ENCODE data around the gene ARHGAP26.

ARHGAP26 gene

GRCh38 chr5:143271431-143271830 is 501.3 kb downstream of the ARHGAP26 start:
- in situ Hi-C loops (cut with MboI; ENCODE audit: low pct_unique_long_range_greater_than_20kb, low sequenced_read_pairs, unreplicated experiment), result no loop called here

GRCh38 chr5:143274952-143275351 is 504.8 kb downstream of the ARHGAP26 start:
- TF ChIP-seq CTCF (IDR thresholded peaks at IDR 0.05; ENCODE audit: extremely low read depth, insufficient read depth, missing control alignments), result no peak
- DNase-seq (ENCODE audit: low spot score), result no peak
- in situ Hi-C loops (cut with MboI; ENCODE audit: low pct_unique_long_range_greater_than_20kb, low sequenced_read_pairs, unreplicated experiment), result no loop called here

More at GRCh38 chr5:143271431-143271830, 501.3 kb downstream of the ARHGAP26 start:
- DNase-seq (ENCODE audit: low spot score), result no peak
- TF ChIP-seq CTCF (IDR thresholded peaks at IDR 0.05; ENCODE audit: extremely low read depth, insufficient read depth, missing control alignments), result no peak

GRCh38 chr5:143275512-143276363 is 505.6 kb downstream of the ARHGAP26 start:
- in situ Hi-C loops (cut with MboI; ENCODE audit: low pct_unique_long_range_greater_than_20kb, low sequenced_read_pairs, unreplicated experiment), result no loop called here
- DNase-seq (ENCODE audit: low spot score), result no peak
- no peak for TF ChIP-seq CTCF (IDR thresholded peaks at IDR 0.05; ENCODE audit: extremely low read depth, insufficient read depth, missing control alignments)

GRCh38 chr5:143277536-143277935 is 507.4 kb downstream of the ARHGAP26 start:
- in situ Hi-C loops (cut with MboI; ENCODE audit: low pct_unique_long_range_greater_than_20kb, low sequenced_read_pairs, unreplicated experiment), result no loop called here
- TF ChIP-seq CTCF (IDR thresholded peaks at IDR 0.05; ENCODE audit: extremely low read depth, insufficient read depth, missing control alignments), result no peak
- DNase-seq (ENCODE audit: low spot score), result no peak
